Muscle layer of colon (tissue), 2 donors: ENCODE data around the gene PRPF4.

Source experiments
- H3K27ac ChIP-seq: one replicate; pipeline ENCODE4 v1.7.0; 2013; ENCODE audit warnings: low read depth, mild to moderate bottlenecking, low read length, moderate library complexity
- H3K27me3 ChIP-seq, 2 donors: one replicate each; pipeline ENCODE4 v1.7.0; 2013; ENCODE audit warnings: low read length in 2 of 2, mild to moderate bottlenecking in 2 of 2; ENCODE audit not compliant: insufficient read depth in 2 of 2, control insufficient read depth in 1 of 2
- H3K36me3 ChIP-seq: one replicate; pipeline ENCODE4 v1.7.0; 2013; ENCODE audit warnings: mild to moderate bottlenecking, low read length; ENCODE audit not compliant: insufficient read depth
- H3K4me1 ChIP-seq: one replicate; pipeline ENCODE4 v1.7.0; 2013; ENCODE audit warnings: mild to moderate bottlenecking, low read length; ENCODE audit not compliant: insufficient read depth
- H3K4me3 ChIP-seq, 2 donors: one replicate each; pipeline ENCODE4 v1.7.0; 2013; ENCODE audit warnings: low read length in 2 of 2, low read depth in 1 of 2, mild to moderate bottlenecking in 1 of 2, moderate library complexity in 1 of 2
- H3K9ac ChIP-seq: one replicate; pipeline ENCODE4 v1.7.0; 2013; ENCODE audit warnings: low read length
- H3K9me3 ChIP-seq: one replicate; pipeline ENCODE4 v1.7.0; 2013; ENCODE audit warnings: mild to moderate bottlenecking, low read length
- donor health status: abdominal sarcoma.
- donor health status: Adenocarcinoma of cecum.

The PRPF4 gene

DNA sequence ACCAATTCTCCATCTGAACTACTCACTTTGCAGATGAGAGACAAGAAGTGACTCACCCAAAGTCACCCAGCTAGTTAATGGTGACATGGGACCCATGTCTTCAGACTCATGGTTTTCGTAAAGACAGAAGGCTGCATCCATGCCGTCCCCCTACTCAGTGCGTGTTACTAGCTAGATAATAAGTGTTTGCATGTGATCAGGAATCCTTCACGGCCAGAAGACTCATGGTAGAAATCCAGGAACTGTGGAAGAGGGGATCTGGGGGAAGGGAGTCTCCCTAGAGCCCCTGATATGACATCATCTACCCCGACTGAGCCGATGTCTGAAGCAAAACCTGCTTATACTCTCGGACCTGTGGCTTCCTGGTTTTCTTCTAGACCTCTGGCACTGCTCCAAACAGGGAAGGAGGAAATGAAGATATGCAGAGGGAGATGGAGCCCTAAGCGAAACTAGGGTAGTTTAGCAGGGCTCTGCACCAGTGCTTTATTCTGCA is 24.4 kb downstream of the PRPF4 start:
- H3K4me3 ChIP-seq = no peak overlapping the region
- H3K9ac ChIP-seq = no peak overlapping the region

DNA sequence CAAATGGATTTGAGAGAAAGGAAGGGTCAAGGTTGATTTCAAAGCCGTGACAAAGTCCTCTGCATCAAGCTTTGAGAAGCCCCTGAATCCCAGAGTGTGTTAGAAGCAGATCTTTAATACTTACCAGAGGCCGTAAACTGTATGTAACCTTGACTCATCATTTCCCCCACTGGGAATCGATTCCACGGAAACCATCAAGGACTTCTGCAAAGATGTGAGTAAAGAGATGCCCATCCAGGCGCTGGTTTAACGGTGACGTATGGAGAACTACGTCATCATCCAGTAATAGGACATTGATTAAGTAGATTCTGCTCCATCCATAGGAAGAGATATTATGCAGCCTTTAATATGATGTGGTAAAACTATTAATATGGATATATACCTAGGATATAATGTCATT is 26.1 kb downstream of the PRPF4 start:
- Histone ChIP-seq H3K4me3 (no peak overlapping the region), H3K36me3 (no peaks in the 10 kb centered on the region), H3K9ac (no peak overlapping the region), H3K9me3 (no peaks in the 10 kb centered on the region), H3K27me3 (no peaks in the 10 kb centered on the region), H3K27ac (no peak overlapping the region), H3K4me1 (no peaks in the 10 kb centered on the region)

More for the DNA sequence above, 24.4 kb downstream of the PRPF4 start:
- H3K27me3 ChIP-seq = no peaks in the 10 kb centered on the region
- no peaks in the 10 kb centered on the region for H3K36me3 ChIP-seq
- H3K27ac ChIP-seq = no peak overlapping the region
- no peaks in the 10 kb centered on the region for H3K4me1 ChIP-seq
- no peaks in the 10 kb centered on the region for H3K9me3 ChIP-seq

GRCh38 chr9:113302792-113303418 is 27.4 kb downstream of the PRPF4 start, which contains the start of gene RNF183:
TSS of gene RNF183 (minus strand) at chr9:113303376. CDS start at chr9:113298184, 5,192 bp downstream.
- Histone ChIP-seq H3K9ac (no peak within 1 kb of the TSS), H3K36me3 (no peaks in the 10 kb centered on the region), H3K4me1 (no peaks in the 10 kb centered on the region), H3K9me3 (no peaks in the 10 kb centered on the region), H3K27ac (no peak within 1 kb of the TSS), H3K4me3 (no peak within 1 kb of the TSS), H3K27me3 (no peaks in the 10 kb centered on the region)

DNA sequence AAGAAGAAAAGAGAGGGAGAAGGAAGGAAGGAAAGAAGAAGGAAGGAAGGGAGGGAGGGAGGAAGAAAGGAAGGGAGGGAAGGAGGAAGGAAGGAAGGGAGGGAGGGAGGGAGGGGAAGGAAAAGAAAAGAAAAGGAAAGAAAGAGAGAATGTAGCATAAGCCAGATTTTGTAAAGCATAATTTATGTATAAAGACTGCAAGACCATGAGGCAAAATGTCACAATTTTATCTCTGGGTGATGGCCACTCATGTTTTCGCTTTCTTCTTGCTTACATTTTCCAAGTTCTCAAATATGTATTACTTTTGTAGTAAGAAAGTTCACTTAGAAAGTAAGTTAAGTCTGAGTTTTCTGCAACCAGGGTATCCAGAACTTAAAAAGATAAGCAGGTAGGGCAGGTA is 31.1 kb downstream of the PRPF4 start:
- H3K9me3 ChIP-seq = no peaks in the 10 kb centered on the region
- no peak overlapping the region for H3K9ac ChIP-seq
- H3K4me3 ChIP-seq = no peak overlapping the region
- H3K36me3 ChIP-seq = no peaks in the 10 kb centered on the region
- H3K4me1 ChIP-seq = no peaks in the 10 kb centered on the region
- no peak overlapping the region for H3K27ac ChIP-seq
- no peaks in the 10 kb centered on the region for H3K27me3 ChIP-seq

DNA sequence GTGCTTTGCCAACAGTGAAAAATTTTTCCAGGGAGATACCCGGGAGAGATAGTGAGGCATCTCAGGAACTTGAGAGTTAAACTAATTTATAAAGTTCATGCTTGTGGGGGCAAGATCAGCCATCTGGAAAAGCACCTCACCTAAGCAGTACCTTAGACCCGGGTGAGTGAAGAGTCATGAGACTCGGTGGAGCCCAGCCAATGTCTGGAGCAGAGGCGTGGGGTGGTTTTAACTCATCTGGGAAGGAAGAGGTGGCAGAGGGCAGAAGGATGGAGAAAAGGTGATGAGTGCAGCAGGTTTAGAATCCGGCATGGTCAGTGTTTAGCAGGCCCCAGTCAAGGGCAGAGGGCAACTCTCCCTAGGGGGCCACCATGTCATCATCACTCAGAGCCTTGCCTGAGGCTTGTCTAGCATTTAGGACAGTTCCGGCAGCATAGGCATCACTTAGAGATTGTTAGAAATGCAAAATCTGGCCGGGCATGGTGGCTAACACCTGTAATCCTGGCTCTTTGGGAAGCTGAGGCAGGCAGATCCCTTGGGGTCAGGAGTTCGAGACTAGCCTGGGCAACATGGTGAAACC is 32.0 kb downstream of the PRPF4 start:
- Histone ChIP-seq H3K9ac (no peak overlapping the region), H3K36me3 (no peaks in the 10 kb centered on the region), H3K27ac (no peak overlapping the region), H3K27me3 (no peaks in the 10 kb centered on the region), H3K9me3 (no peaks in the 10 kb centered on the region), H3K4me3 (no peak overlapping the region), H3K4me1 (no peaks in the 10 kb centered on the region)

GRCh38 chr9:113309204-113309813 is 33.9 kb downstream of the PRPF4 start:
- H3K4me1 ChIP-seq = no peaks in the 10 kb centered on the region
- no peaks in the 10 kb centered on the region for H3K36me3 ChIP-seq
- H3K27me3 ChIP-seq = no peaks in the 10 kb centered on the region
- no peak overlapping the region for H3K27ac ChIP-seq
- no peak overlapping the region for H3K4me3 ChIP-seq
- no peak overlapping the region for H3K9ac ChIP-seq
- H3K9me3 ChIP-seq = no peaks in the 10 kb centered on the region

DNA sequence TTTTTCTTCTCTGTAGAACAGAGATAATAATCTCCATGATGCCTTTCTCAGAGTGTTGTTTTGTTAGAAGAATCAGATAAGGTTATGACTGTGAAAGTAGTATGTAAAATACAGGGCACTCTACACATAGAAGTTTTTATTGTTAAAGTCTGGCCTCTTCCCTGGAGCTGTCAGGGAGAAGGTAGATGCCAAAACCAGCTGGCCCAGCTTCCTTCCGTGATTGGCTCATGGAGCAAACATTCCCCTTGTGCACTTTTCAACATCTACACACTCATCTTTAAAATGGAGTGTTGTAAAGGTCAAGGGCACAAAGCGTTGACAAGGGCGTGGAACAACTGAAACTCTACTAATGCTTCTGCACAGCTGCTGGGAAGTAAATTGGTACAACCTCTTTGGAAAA is 35.1 kb downstream of the PRPF4 start:
- no peaks in the 10 kb centered on the region for H3K27me3 ChIP-seq
- no peaks in the 10 kb centered on the region for H3K4me1 ChIP-seq
- H3K9ac ChIP-seq = no peak overlapping the region
- H3K36me3 ChIP-seq = no peaks in the 10 kb centered on the region
- no peaks in the 10 kb centered on the region for H3K9me3 ChIP-seq
- no peak overlapping the region for H3K4me3 ChIP-seq
- no peak overlapping the region for H3K27ac ChIP-seq

DNA sequence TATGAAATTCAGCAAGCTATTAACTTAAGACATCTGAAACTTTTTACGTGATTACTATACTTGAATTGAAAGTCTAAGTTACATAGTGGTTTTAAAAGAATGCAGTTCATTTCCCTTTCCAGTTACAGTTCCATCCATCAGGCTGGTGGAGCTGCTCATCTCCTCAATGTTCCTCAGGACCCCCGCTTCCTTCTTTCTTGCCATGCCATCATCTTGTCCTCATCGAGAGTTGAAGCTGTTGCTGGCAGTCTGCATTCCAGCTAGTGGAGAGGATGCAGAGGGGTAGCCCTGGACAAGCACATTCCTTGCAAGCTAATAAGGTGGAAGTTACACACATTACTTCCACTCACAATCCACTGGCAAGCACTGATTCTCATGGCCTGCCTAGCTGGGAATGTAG is 36.5 kb downstream of the PRPF4 start:
- Histone ChIP-seq H3K4me3 (no peak overlapping the region), H3K9me3 (no peaks in the 10 kb centered on the region), H3K27me3 (no peaks in the 10 kb centered on the region)

DNA sequence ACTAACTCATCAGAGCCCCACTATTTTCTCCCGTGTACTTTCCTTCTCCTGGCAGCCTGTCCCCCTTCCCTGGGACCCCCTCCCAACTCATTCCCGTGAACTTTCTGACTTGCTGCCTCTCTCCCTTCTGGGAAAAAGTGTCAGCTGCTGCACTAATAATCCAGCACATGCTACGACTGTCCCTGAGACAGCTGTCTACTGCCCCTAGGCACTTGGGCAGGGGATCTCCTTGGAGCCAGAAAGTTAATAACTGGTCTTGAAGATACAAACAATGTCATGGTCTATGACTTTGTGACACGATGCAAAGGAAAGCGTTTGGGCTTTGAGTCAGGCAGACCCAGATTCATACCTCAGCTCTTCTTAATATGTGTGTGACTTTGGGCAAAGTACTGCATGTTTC is 37.8 kb downstream of the PRPF4 start:
- Histone ChIP-seq H3K9ac (no peak overlapping the region), H3K27me3 (no peaks in the 10 kb centered on the region), H3K4me1 (no peaks in the 10 kb centered on the region), H3K27ac (no peak overlapping the region), H3K4me3 (no peak overlapping the region), H3K9me3 (no peaks in the 10 kb centered on the region), H3K36me3 (peaks cover 12% of the 10 kb centered on the region)

More for the DNA sequence above, 36.5 kb downstream of the PRPF4 start:
- Histone ChIP-seq H3K36me3 (peaks cover 2% of the 10 kb centered on the region), H3K4me1 (no peaks in the 10 kb centered on the region), H3K27ac (no peak overlapping the region), H3K9ac (no peak overlapping the region)

DNA sequence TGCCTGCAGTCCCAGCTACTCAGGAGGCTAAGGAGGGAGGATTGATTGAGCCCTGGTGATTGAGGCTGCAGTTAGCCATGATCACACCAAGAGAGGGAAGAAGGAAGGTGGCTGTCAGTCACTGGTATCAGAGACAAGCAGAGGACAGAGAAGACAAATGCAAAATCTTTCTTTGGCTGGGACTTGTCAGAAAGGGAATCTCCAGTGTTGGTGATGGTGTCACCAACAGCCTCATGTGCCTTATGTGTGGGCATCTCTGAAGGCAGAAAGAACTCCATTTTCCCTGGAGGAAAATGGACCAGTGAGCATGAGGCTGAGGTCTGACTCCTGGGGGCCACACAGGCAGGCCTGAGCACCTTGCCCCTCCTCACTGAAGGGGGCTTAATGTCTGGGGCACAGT is 39.8 kb downstream of the PRPF4 start:
- H3K36me3 ChIP-seq = peaks cover 31% of the 10 kb centered on the region
- no peaks in the 10 kb centered on the region for H3K9me3 ChIP-seq
- H3K27ac ChIP-seq = no peak overlapping the region
- H3K4me3 ChIP-seq = no peak overlapping the region
- no peak overlapping the region for H3K9ac ChIP-seq
- H3K4me1 ChIP-seq = no peaks in the 10 kb centered on the region
- no peaks in the 10 kb centered on the region for H3K27me3 ChIP-seq

- Histone ChIP-seq H3K36me3 (peaks cover 39% of the 10 kb centered on the region), H3K4me3 (no peak overlapping the region), H3K27ac (no peak overlapping the region), H3K27me3 (no peaks in the 10 kb centered on the region), H3K9ac (no peak overlapping the region), H3K9me3 (no peaks in the 10 kb centered on the region), H3K4me1 (no peaks in the 10 kb centered on the region)
These were observed 40.6 kb downstream of the PRPF4 start for GRCh38 chr9:113316030-113316429.
